Esophagus squamous epithelium (tissue), 5 donors: Measurements from ENCODE around the gene COL23A1. TPM values are rescaled to one million over a fixed set of nuclear protein-coding genes. Genes with fewer than 3 reads are reported as not detected.

Source experiments
- DNase-seq: peaks from one replicate; lab custom pipeline; 2025; lab: John Stamatoyannopoulos, UW
- H3K27ac ChIP-seq, 4 donors: fragments of 200-600 bp; sonication (generic); one replicate each; pipeline ENCODE4 v1.5.1; 2016 to 2019; ENCODE audit warnings: mild to moderate bottlenecking in 1 of 4
- H3K27me3 ChIP-seq, 4 donors: fragments of 200-600 bp; sonication (generic); 1 replicate in 3 of 4; 2 replicates in 1 of 4; pipeline versions ENCODE4 v1.5.1 to v1.6.0; 2017 to 2021; ENCODE audit warnings: antibody characterized with exemption in 1 of 4
- H3K36me3 ChIP-seq, 3 donors: fragments of 200-600 bp; sonication (generic); one replicate each; pipeline ENCODE4 v1.5.1; 2016 to 2019
- H3K4me1 ChIP-seq, 3 donors: fragments of 200-600 bp; sonication (generic); one replicate each; pipeline ENCODE4 v1.5.1; 2017 to 2019
- H3K4me3 ChIP-seq, 4 donors: fragments of 200-600 bp; sonication (generic); 1 replicate in 3 of 4; 2 replicates in 1 of 4; pipeline ENCODE4 v1.5.1; 2016 to 2019; ENCODE audit warnings: mild to moderate bottlenecking in 2 of 4, moderate library complexity in 1 of 4
- H3K9me3 ChIP-seq, 3 donors: fragments of 200-600 bp; sonication (generic); one replicate each; pipeline ENCODE4 v1.5.1; 2016 to 2019
- POLR2A ChIP-seq, 4 donors: fragments of 450-650 bp; IDR thresholded peaks; one replicate each; pipeline ENCODE4 v1.6.1; 2017; ENCODE audit warnings: antibody characterized with exemption in 4 of 4, mild to moderate bottlenecking in 4 of 4, moderate library complexity in 3 of 4
- WGBS, 2 donors: methylation state at CpG; one replicate each; pipeline ENCODE4 v1.1.5; 2018; 5-methylcytosine and 5-hydroxymethylcytosine counted together
- intact Hi-C: fragments of 100-400 bp; cut with DNase I; formaldehyde crosslinking; loops from one replicate; pipeline ENCODE4 v1.15.0; 2022
- total RNA-seq, 4 donors: library from RNA; depleted of rRNA; stranded (reverse); fragments of >200 nt; gene quantifications; one replicate each; pipeline ENCODE4 v1.1.0, GENCODE V29; 2016
- TF ChIP-seq, protein P1 (sequence below), 6 experiments: fragments of 450-650 bp in 4 of 6; fragments of 200-600 bp in 2 of 6; sonication (generic) in 2 of 6; IDR thresholded peaks; one replicate each; pipeline ENCODE4 v1.5.1; 2016 to 2019; ENCODE audit warnings: antibody characterized with exemption in 6 of 6, mild to moderate bottlenecking in 4 of 6, moderate library complexity in 4 of 6
- donor health status: DM: yes; HTN: yes; CAD: no.

COL23A1 gene
- total RNA-seq, 4 donors from 2014 or later = 0.41 to 1.5 (median 0.44) TPM; not detected in 1

DNA sequence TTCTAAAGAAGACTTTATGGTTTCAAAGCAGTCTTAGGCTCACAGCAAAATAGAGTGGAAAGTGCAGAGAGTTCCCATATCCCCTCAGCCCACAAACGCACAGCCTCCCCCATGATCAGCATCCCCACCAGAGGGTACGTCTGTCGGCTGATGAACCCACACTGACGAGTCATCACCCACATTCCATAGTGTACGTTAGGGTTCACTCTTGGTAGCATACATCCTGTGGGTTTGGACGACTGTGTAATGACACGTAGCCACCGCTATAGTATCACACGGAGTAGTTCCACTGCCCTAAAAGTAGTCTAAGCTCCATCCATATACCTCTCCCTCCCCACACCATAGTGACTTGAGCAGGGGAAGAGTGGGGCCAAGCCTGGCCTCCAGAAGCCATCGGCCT, 221.9 kb downstream of the COL23A1 start:
- H3K4me3 ChIP-seq = no peak overlapping the region
- WGBS, 2 donors = 77 to 78% methylated on average over 9 of the region's 10 CpGs
- no peaks in the 10 kb centered on the region for H3K36me3 ChIP-seq
- H3K27ac ChIP-seq = no peak overlapping the region
- no peaks in the 10 kb centered on the region for H3K9me3 ChIP-seq
- peaks cover 0 to 33% (median 0%) of the 10 kb centered on the region in 4 donors for H3K27me3 ChIP-seq
- peaks cover 0 to 21% (median 6%) of the 10 kb centered on the region in 3 donors for H3K4me1 ChIP-seq
- no peak for TF ChIP-seq POLR2A (IDR thresholded peaks at IDR 0.05)
- TF ChIP-seq, protein P1, sequence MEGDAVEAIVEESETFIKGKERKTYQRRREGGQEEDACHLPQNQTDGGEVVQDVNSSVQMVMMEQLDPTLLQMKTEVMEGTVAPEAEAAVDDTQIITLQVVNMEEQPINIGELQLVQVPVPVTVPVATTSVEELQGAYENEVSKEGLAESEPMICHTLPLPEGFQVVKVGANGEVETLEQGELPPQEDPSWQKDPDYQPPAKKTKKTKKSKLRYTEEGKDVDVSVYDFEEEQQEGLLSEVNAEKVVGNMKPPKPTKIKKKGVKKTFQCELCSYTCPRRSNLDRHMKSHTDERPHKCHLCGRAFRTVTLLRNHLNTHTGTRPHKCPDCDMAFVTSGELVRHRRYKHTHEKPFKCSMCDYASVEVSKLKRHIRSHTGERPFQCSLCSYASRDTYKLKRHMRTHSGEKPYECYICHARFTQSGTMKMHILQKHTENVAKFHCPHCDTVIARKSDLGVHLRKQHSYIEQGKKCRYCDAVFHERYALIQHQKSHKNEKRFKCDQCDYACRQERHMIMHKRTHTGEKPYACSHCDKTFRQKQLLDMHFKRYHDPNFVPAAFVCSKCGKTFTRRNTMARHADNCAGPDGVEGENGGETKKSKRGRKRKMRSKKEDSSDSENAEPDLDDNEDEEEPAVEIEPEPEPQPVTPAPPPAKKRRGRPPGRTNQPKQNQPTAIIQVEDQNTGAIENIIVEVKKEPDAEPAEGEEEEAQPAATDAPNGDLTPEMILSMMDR (IDR thresholded peaks at IDR 0.05) = no peak
- DNase-seq = no peak
- intact Hi-C loops = no loop called here

DNA sequence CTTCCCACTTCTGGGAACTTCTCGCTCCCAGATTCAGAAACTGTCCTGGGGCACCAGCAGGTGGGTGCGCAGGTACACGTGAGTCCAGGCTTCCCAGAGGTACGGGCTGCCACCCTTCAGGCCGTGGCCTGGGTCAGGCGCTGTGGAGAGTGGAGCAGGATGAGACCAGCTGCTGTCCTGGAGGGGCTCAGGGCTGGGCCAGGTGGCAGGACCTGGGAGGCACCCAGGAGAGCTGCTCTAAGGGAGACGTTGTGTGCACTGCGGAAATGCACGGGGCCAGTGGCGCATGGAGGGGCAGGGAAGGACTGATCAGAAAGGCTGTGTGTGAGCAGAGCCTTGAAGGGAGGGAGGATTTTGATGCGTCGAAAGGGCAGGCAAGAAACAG, 222.5 kb downstream of the COL23A1 start:
- TF ChIP-seq, protein P1 (IDR thresholded peaks at IDR 0.05) = no peak
- TF ChIP-seq POLR2A (IDR thresholded peaks at IDR 0.05) = no peak
- WGBS, 2 donors = 90 to 94% methylated on average over 4 to 10 of the region's 12 CpGs
- DNase-seq = no peak

DNA sequence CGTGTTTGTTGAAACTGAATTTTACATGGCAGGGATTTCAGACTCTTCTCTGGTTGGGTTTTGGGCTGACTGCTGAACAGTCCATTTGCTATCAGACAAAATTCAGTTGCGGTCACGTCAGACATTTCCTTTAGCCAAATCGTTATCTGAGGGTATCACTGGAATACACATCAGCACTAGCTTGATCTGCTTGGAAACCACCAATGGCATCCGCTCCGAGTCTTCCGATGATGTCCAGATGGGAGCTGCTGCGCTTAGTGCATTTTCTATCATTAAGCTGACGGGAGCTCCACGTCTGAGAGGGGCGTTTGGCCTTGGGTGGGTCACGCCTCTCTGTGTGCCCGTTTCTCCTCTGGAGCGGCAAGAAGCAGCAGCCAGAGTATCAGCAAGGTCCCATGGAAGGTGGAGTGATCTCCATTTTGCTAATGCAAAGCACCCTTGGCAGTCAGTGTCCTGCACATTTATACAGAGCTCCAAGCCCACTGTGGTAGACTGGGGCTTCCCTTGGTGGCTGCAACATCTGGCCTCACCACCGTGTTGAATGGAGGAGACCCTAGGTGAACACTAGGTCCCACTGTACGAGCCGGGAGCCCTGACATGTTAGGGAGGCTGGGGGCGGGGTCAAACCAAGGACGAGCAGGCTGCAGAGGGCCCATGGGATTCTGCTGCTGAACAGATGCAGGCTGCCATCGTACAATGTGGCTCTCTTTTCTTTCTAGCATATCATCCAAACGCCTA, 223.0 kb downstream of the COL23A1 start:
- Histone ChIP-seq H3K4me3 (no peak overlapping the region), H3K27ac (no peak overlapping the region), H3K4me1 (peaks cover 0 to 16% (median 6%) of the 10 kb centered on the region in 3 donors), H3K36me3 (no peaks in the 10 kb centered on the region), H3K9me3 (no peaks in the 10 kb centered on the region), H3K27me3 (peaks cover 0 to 24% (median 0%) of the 10 kb centered on the region in 4 donors)
- DNase-seq = no peak
- intact Hi-C loops = no loop called here
- 77 to 84% methylated on average over 13 to 19 of the region's 21 CpGs for WGBS, 2 donors
- TF ChIP-seq, protein P1 (IDR thresholded peaks at IDR 0.05) = no peak
- no peak for TF ChIP-seq POLR2A (IDR thresholded peaks at IDR 0.05)

More for the DNA sequence above, 222.5 kb downstream of the COL23A1 start:
- peaks cover 0 to 29% (median 0%) of the 10 kb centered on the region in 4 donors for H3K27me3 ChIP-seq
- peaks cover 0 to 21% (median 6%) of the 10 kb centered on the region in 3 donors for H3K4me1 ChIP-seq
- H3K9me3 ChIP-seq = no peaks in the 10 kb centered on the region
- no peak overlapping the region for H3K27ac ChIP-seq
- no peak overlapping the region for H3K4me3 ChIP-seq
- intact Hi-C loops = no loop called here
- H3K36me3 ChIP-seq = no peaks in the 10 kb centered on the region

DNA sequence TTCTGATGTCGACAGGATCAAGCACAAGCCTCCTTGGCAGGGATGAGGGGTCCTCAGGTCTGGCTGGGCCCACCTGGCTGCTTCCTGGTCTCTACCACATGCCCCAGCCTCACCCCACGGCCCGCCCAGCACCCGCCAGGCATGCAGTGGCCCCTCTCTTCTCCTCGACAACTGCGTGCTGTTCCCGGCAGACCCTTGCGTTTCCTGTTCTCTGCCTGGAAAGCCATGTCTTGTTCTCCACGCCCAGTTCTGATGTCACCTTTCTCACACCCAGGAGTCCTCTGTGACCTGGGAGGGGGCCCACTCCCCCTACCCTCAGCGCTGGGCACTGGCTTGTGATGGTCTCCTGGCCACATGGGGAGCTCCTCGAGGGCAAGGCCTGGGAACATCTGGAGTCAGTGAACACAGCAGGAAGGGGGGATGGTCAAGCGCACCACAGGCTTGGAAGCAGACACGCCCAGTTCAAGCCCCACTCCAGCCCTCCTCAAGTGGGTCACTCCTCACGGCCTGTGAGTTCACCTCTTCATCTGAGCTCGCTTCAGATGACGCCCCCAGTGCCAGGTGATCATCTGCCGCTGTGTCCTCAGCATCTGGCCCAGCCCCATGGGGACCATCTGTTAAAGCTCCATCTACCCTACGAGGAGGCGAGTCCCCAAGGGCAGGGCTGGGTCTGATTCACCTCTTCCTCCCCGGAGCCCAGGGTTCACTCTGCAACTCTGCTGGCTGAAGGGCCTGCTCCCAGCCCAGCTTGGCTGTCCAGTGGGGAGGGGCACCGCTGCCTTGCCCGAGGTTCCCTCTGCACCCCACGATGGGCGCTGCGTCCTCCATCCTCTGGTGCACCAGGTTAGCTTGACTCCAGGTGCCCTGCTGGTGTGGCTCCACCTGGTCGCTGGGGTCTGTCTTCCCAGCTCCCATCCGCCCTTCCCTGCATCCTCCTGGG, 224.4 kb downstream of the COL23A1 start:
- peaks cover 0 to 5% (median 0%) of the 10 kb centered on the region in 3 donors for H3K4me1 ChIP-seq
- H3K9me3 ChIP-seq = no peaks in the 10 kb centered on the region
- intact Hi-C loops = no loop called here
- WGBS, 2 donors = 83 to 90% methylated on average over 14 to 18 of the region's 27 CpGs
- TF ChIP-seq, protein P1 (IDR thresholded peaks at IDR 0.05) = no peak
- no peak for TF ChIP-seq POLR2A (IDR thresholded peaks at IDR 0.05)
- peaks cover 0 to 21% (median 0%) of the 10 kb centered on the region in 4 donors for H3K27me3 ChIP-seq
- no peaks in the 10 kb centered on the region for H3K36me3 ChIP-seq
- H3K27ac ChIP-seq = no peak overlapping the region
- H3K4me3 ChIP-seq = no peak overlapping the region
- no peak for DNase-seq
